Spleen (tissue), 11 donors: ENCODE results near the gene INHBA. TPM values are rescaled to one million over a fixed set of nuclear protein-coding genes. Genes with fewer than 3 reads are reported as not detected.
A peak's percentile ranks its signal among the peaks of the same experiment; 100 is the strongest.

Source experiments
- DNase-seq: peaks from one replicate; pipeline ENCODE4 v3.0.0-alpha.2; 2020
- H3K27ac ChIP-seq, 8 donors: fragments of 200-600 bp; sonication (generic) in 7 of 8; 1 replicate in 4 of 8; 2 replicates in 4 of 8; pipeline versions ENCODE4 v1.5.0 to v1.8.0; 2016 to 2021; ENCODE audit warnings: inconsistent platforms in 4 of 8, mild to moderate bottlenecking in 4 of 8, moderate library complexity in 1 of 8
- H3K27me3 ChIP-seq, 7 donors: fragments of 200-600 bp; sonication (generic) in 6 of 7; replicated peaks in 1 of 7; 1 replicate in 4 of 7; 2 replicates in 3 of 7; pipeline versions ENCODE4 v1.5.0 to v1.8.0; 2016 to 2021; ENCODE audit warnings: inconsistent platforms in 3 of 7, mild to moderate bottlenecking in 1 of 7
- H3K36me3 ChIP-seq, 6 donors: fragments of 200-600 bp; sonication (generic) in 5 of 6; 1 replicate in 4 of 6; 2 replicates in 2 of 6; pipeline versions ENCODE4 v1.5.0 to v1.8.0; 2016 to 2021; ENCODE audit warnings: inconsistent platforms in 2 of 6
- H3K4me1 ChIP-seq, 6 donors: fragments of 200-600 bp; sonication (generic) in 5 of 6; 1 replicate in 3 of 6; 2 replicates in 3 of 6; pipeline versions ENCODE4 v1.5.0 to v1.8.0; 2016 to 2021; ENCODE audit warnings: inconsistent platforms in 3 of 6
- H3K4me3 ChIP-seq, 8 donors: fragments of 200-600 bp; sonication (generic) in 7 of 8; 1 replicate in 4 of 8; 2 replicates in 4 of 8; pipeline versions ENCODE4 v1.5.0 to v1.8.0; 2016 to 2021; ENCODE audit warnings: inconsistent platforms in 4 of 8, mild to moderate bottlenecking in 4 of 8, moderate library complexity in 2 of 8
- H3K9me3 ChIP-seq, 8 donors: fragments of 200-600 bp; sonication (generic) in 7 of 8; 1 replicate in 4 of 8; 2 replicates in 4 of 8; pipeline versions ENCODE4 v1.5.0 to v1.8.0; 2016 to 2021; ENCODE audit warnings: inconsistent platforms in 4 of 8
- CTCF ChIP-seq, 11 experiments: fragments of 200-600 bp in 7 of 11; fragments of 450-650 bp in 4 of 11; sonication (generic) in 4 of 11; IDR thresholded peaks in 8 of 11; conservative IDR thresholded peaks in 3 of 11; 1 replicate in 7 of 11; 2 replicates in 4 of 11; pipeline versions ENCODE4 v1.4.0 to v1.8.0; 2016 to 2021; ENCODE audit warnings: antibody characterized with exemption in 11 of 11, inconsistent platforms in 4 of 11, mild to moderate bottlenecking in 1 of 11
- POLR2A ChIP-seq, 3 donors: fragments of 450-650 bp; IDR thresholded peaks; one replicate each; pipeline ENCODE4 v1.5.1; 2017; ENCODE audit warnings: antibody characterized with exemption in 3 of 3, mild to moderate bottlenecking in 1 of 3
- POLR2AphosphoS5 ChIP-seq, 3 donors: sonication (generic); formaldehyde crosslinking; IDR thresholded peaks; one replicate each; pipeline ENCODE4 v1.5.1; 2017; ENCODE audit warnings: antibody characterized with exemption in 3 of 3
- WGBS, 5 donors: extraction: QIAGEN DNeasy Blood & Tissue Kit in 3 of 5; methylation state at CpG; one replicate each; pipeline versions ENCODE4 v1.1.5 to v1.1.7; 2013 to 2018; 5-methylcytosine and 5-hydroxymethylcytosine counted together
- intact Hi-C: fragments of 100-400 bp; cut with DNase I; formaldehyde crosslinking; loops from one replicate; pipeline ENCODE4 v1.15.0; 2023; ENCODE audit warnings: low total_unique reads
- polyA plus RNA-seq, 3 donors: library from polyadenylated mRNA; stranded (reverse); fragments of 200-250 nt; gene quantifications; one replicate each; pipeline ENCODE4 v1.2.1, GENCODE V29; 2013
- total RNA-seq, 7 donors: library from RNA; depleted of rRNA in 3 of 7; stranded (reverse); fragments of >200 nt in 3 of 7; fragmentation: NEBNext Ultra II Directional in 4 of 7; extraction: Animal tissue kit (Norgen Biotek cat#: 25700) in 4 of 7; gene quantifications; one replicate each; pipeline versions ENCODE4 v1.1.0 to v1.2.1, GENCODE V29; 2016 to 2021
- donor health status: healthy with polysubstance abuse.
- donor health status: DM: no; HTN: no; CAD: no; lungs with moderate emphysema.
- donor health status: DM: no; HTN: no; CAD: no.
- donor health status: Bipolar disorder and iron deficiency.
- donor health status: healthy.
- donor health status: DM: no; HTN: no; CAD: no.
- donor health status: DM: yes; HTN: yes; CAD: no.

The INHBA gene
- total and polyA plus RNA-seq, 10 donors = 0.15 to 3.9 (median 0.40) TPM

- Histone ChIP-seq H3K4me3 (no peak overlapping the region), H3K9me3 (no peaks in the 10 kb centered on the region), H3K36me3 (no peaks in the 10 kb centered on the region), H3K27me3 (peaks cover 0 to 67% (median 19%) of the 10 kb centered on the region in 7 donors), H3K27ac (peak overlapping the region in 1 of 8 donors; percentile 75), H3K4me1 (peaks cover 3 to 65% (median 19%) of the 10 kb centered on the region in 6 donors)
- no peak for DNase-seq
- TF ChIP-seq POLR2AphosphoS5 (IDR thresholded peaks at IDR 0.05) (no peak), CTCF (IDR thresholded peaks at IDR 0.05 in 8 of 11, conservative IDR thresholded peaks at IDR 0.05 in 3 of 11) (no peak), POLR2A (IDR thresholded peaks at IDR 0.05) (no peak)
- WGBS, 5 donors = 77 to 84% (median 80%) methylated on average over 3 of the region's 3 CpGs
- intact Hi-C loops = loop anchor here (5.0 to 10.0 kb wide), 2 partner anchors 683 to 1366 kb away; no protein-coding TSS in a partner anchor
Measured at GRCh38 chr7:41698114-41698513, 4.8 kb downstream of the INHBA start.

GRCh38 chr7:41696323-41696916, 6.5 kb downstream of the INHBA start:
- Histone ChIP-seq H3K4me1 (peaks cover 3 to 77% (median 21%) of the 10 kb centered on the region in 6 donors), H3K9me3 (no peaks in the 10 kb centered on the region), H3K36me3 (no peaks in the 10 kb centered on the region), H3K4me3 (peak overlapping the region in 1 of 8 donors; percentile 12), H3K27me3 (peaks cover 0 to 62% (median 19%) of the 10 kb centered on the region in 7 donors), H3K27ac (peak overlapping the region in 1 of 8 donors; percentile 8)
- no peak for TF ChIP-seq POLR2AphosphoS5 (IDR thresholded peaks at IDR 0.05)
- no peak for TF ChIP-seq POLR2A (IDR thresholded peaks at IDR 0.05)
- TF ChIP-seq CTCF (IDR thresholded peaks at IDR 0.05 in 8 of 11, conservative IDR thresholded peaks at IDR 0.05 in 3 of 11) = peak; percentile 19 to 75 (median 59)
- peak; percentile 85 for DNase-seq
- intact Hi-C loops = loop anchor here (5.0 to 10.0 kb wide), 2 partner anchors 682 to 1364 kb away; no protein-coding TSS in a partner anchor
- 37 to 56% (median 40%) methylated on average over 15 of the region's 15 CpGs for WGBS, 5 donors

- no peak for DNase-seq
- TF ChIP-seq CTCF (IDR thresholded peaks at IDR 0.05 in 8 of 11, conservative IDR thresholded peaks at IDR 0.05 in 3 of 11) (no peak), POLR2A (IDR thresholded peaks at IDR 0.05) (no peak), POLR2AphosphoS5 (IDR thresholded peaks at IDR 0.05) (no peak)
- WGBS, 5 donors = 71 to 78% (median 74%) methylated on average over 13 of the region's 13 CpGs
- Histone ChIP-seq H3K27ac (peak overlapping the region in 1 of 8 donors; percentile 8), H3K27me3 (peaks cover 0 to 56% (median 16%) of the 10 kb centered on the region in 7 donors), H3K4me1 (peaks cover 3 to 76% (median 22%) of the 10 kb centered on the region in 6 donors), H3K36me3 (no peaks in the 10 kb centered on the region), H3K9me3 (no peaks in the 10 kb centered on the region), H3K4me3 (peak overlapping the region in 1 of 8 donors; percentile 12)
- intact Hi-C loops = loop anchor here (5.0 to 10.0 kb wide), 2 partner anchors 681 to 1363 kb away; no protein-coding TSS in a partner anchor
Measured at GRCh38 chr7:41695661-41696322, 7.1 kb downstream of the INHBA start.

GRCh38 chr7:41694495-41694894, 8.4 kb downstream of the INHBA start:
- WGBS, 5 donors = 78 to 92% (median 86%) methylated on average over 6 of the region's 6 CpGs
- Histone ChIP-seq H3K27me3 (peaks cover 0 to 45% (median 7%) of the 10 kb centered on the region in 7 donors), H3K9me3 (no peaks in the 10 kb centered on the region), H3K4me3 (no peak overlapping the region), H3K36me3 (peaks cover 0 to 6% (median 0%) of the 10 kb centered on the region in 6 donors), H3K4me1 (peaks cover 0 to 63% (median 14%) of the 10 kb centered on the region in 6 donors), H3K27ac (no peak overlapping the region)
- DNase-seq = no peak
- TF ChIP-seq CTCF (IDR thresholded peaks at IDR 0.05 in 8 of 11, conservative IDR thresholded peaks at IDR 0.05 in 3 of 11) = no peak
- no peak for TF ChIP-seq POLR2AphosphoS5 (IDR thresholded peaks at IDR 0.05)
- no peak for TF ChIP-seq POLR2A (IDR thresholded peaks at IDR 0.05)
- intact Hi-C loops = loop anchor here (10.0 kb wide), 1 partner anchor 680 kb away; no protein-coding TSS in a partner anchor
